IPS-11a (cell line): Measurements from ENCODE around the gene TRPM3.

Source experiments
- H3K4me3 ChIP-seq: one replicate; pipeline ENCODE4 v1.5.1; 2013; ENCODE audit warnings: low read depth, low read length, control low read depth

The TRPM3 gene

DNA sequence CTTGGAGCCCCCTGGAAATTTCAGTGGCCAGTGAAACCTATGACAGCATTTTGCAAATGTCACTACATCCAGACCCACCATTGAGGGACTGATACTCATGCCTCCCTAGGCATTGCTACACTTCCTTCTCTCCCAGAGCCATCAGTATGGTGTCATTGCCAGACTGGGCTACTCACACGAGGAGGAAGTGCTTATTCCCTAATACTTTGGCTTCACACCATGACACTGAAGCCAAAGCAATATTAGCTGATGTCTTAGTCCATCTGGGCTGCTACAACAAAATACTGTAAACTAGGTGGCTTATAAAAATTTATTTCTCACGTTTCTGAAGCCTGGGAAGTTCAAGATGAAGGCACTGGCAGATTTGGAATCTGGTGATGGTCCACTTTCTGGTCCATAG, 22.6 kb downstream of the TRPM3 start:
- H3K4me3 ChIP-seq: no peak overlapping the region

DNA sequence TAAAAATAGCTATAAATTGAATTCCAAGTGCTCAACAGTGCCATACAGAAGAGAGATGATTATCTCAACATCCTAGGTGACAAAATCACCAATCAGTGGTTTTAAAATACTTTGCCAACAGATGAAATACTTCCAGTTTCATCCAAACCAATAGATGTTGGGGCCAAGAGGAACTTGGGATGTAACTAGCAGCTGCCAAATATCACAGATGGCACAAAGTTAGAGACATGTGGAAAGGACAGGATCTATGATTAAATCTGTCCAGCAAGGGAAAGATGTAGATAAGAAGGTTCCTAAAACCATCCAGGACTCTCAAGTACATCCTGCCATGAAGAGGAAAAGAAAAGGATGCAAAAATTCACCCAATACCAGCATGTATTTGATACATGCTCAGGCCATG, 23.8 kb downstream of the TRPM3 start:
- no peak overlapping the region for H3K4me3 ChIP-seq

DNA sequence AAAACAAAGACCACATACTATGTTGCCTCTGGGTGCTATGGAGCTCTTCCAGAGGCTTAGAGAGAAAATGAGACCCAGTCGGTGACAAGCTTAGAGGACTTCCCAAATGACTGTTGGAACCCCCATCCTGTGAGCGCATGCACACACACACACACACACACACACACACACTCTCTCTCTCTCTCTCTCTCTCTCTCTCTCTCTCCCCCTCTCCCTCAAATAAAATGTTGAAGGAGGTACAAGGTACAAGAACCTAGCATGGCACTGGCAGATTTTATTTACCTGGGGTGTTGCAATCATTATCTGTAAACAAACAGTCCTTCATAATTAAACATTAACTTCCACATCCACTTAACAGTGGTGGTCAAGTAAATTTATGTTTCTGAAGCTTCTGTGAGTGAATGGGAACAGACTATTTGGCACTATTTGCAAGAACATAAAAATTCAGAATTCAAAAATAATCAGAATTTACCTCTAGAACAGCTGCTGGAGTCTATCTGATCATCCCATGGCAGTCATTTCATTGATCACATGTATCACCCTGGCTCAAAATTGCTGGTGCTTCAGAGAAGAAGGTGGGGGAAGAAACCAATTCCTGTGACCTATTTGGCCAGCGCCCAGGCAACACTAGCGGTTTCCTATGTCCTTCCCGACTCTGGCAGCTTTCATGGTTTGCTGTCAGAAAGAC, 24.9 kb downstream of the TRPM3 start:
- no peak overlapping the region for H3K4me3 ChIP-seq

DNA sequence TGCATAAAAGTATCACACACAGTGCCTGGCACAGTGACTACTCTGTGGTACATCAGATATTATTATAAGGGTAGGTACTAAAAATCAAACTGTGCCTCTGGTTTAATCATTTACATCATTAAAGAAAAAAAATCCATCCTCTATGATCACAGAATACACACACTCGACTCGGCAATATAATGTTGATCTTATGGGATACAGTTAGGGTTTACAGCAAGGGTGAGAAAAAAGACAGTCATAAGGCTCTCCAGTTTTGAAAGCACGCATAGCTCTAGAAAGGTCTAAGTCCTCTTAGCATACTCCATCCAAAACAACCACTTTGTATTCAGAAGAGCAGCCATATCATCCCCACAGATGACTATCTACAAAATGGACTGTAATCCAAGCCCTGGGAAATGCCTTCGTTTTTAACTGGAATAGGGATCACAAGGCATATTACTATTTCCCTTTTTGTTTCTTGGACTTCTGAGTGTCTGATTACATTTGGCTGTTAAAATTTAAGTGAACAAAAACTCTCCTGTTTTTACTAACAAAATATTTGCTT, 26.6 kb downstream of the TRPM3 start:
- H3K4me3 ChIP-seq: no peak overlapping the region

DNA sequence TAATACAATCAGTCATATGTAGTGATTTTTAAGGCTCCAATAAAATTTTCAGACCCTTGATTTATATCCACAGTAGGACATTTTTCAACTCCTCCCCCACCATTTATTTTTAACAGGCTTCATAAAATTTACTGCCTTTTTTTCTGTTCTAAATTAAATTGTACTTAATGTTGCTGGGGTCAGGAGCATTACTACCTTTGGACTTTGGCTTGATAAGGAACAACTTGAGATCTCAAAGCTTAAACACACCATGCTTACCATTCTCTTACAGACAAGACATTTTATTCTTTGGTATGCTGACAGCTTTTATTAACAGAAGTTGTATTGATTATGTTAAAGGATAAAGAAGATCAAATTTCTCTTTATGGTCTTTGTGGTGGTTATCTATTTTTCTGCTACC, 30.5 kb downstream of the TRPM3 start:
- H3K4me3 ChIP-seq: no peak overlapping the region

DNA sequence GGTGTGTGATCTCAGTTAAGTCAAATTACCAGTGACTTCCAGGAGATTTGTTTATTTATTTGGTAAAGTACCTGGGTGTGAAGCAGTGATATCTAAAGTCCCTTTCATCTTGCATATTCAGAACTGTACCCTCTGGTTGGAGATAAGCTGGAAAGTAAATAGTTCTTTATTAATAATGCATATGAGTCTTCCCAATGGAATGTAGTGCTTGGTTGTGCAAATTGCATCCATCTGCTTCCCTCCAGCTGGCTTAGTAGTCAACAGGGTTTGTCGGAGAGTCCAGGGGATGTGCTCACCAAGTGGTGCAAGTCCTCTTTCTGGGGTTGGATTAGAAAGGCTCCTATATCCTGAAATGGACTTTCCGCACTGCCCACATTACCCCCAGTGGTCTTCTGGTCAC, 42.0 kb downstream of the TRPM3 start:
- no peak overlapping the region for H3K4me3 ChIP-seq

DNA sequence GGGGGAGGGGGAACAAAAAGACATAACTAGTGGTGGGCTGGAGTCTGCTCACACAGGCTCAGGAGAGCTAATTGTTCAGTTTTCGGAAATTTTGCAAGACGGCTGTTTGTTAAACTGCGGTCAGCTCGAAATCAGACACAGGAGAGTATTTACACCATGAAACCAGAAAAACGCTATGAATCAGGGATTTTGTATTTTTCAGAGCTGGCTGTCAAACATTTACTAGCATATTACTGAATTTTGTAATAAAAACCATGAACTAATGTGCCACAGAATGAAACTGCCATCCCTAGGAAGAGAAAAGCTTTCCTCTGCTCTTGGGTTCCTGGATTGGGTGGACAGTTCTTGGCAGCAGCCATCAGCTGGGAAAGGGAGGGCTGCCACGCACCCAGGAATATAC, 45.3 kb downstream of the TRPM3 start:
- no peak overlapping the region for H3K4me3 ChIP-seq

DNA sequence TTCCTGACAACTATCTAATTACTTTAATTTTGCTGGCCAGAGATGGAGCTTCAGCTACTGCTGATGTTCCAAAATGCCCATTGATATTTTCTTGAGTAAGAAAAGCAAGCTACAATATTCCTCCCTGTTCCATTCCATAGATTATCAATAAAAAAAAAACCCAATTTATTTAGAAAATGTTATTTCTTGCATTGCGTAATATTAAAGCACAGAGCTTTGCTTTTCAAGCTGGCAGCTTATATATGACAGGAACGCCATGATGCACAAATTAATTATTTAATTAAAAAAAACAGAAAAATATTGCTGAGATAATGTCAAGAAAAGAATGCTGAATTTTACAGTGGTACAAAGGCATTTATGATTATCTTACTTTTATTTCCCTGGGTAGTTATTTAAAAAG, 47.9 kb downstream of the TRPM3 start:
- no peak overlapping the region for H3K4me3 ChIP-seq

DNA sequence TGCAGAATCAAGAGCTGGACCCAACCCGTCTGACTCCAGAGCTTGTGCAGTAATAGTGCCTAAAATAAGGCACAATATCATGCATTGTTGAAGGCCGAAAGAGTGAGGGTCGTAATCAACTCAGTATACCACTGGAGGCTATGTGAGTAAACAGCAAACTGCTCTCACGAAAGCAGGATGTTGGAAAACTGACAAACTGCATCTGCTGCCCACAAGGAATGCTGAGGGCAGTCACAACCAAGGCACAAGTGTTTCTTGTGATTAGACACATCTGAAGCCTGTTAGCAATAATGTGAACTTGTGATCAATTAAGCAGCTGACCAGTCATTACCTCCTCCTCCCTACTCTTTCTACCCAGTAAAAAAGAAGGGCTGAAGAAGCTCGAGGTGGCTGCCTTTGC, 48.8 kb downstream of the TRPM3 start:
- no peak overlapping the region for H3K4me3 ChIP-seq

DNA sequence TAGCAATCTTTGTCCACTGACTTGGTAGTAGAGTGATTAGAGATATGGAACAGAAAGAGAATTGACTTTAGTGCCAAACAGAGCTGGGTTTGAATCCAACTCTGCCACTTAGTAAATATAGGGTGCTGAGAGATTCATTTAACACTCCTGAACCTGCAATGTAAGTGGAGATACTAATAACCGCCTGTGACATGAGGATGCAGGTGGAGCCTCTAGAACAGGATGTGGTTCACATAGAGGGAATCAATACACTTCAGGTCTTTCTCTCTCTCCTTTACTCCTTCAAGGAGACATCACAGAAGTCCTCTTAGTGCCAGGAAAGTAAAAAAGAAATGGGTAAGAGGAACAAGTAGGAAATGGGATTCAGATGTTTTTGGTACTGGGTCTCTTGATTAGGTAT, 49.8 kb downstream of the TRPM3 start:
- H3K4me3 ChIP-seq: no peak overlapping the region

DNA sequence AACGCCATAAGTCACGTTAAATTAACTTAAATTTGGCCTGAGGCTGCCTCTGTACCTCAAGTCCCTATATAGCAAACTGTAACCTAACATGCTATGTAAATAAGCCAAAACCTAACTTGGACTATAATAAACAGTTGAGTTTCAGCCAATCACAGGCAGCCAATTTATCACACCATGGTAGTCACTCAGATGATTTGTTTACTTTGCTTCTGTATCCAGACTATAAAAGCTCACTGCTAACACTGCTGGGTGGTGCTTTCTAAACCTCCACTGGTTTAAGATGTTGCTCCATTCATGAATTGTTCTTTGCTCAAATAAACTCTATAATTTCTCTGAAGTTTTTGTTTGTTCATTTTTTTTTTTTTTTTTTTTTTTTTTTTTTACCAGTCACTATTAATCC, 62.8 kb downstream of the TRPM3 start:
- no peak overlapping the region for H3K4me3 ChIP-seq

DNA sequence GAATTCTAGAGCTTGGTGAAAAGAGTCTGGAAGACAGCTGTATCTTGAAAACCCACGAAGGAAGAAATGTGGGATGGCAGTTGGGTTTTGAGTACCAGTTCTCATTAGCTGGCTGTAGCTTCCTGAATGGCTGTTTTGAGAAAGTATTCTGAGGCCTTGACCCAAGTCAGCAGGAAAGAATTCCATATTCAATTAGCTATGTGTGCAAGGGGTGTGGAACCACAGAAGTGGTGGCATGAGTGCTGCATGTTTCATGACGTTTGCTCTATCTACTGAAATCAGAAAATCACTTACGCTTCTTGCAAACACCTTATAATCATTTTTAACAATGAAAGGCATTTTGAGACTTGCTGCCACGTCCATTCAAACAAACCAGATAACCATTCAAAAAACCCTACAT, 69.1 kb downstream of the TRPM3 start:
- no peak overlapping the region for H3K4me3 ChIP-seq

DNA sequence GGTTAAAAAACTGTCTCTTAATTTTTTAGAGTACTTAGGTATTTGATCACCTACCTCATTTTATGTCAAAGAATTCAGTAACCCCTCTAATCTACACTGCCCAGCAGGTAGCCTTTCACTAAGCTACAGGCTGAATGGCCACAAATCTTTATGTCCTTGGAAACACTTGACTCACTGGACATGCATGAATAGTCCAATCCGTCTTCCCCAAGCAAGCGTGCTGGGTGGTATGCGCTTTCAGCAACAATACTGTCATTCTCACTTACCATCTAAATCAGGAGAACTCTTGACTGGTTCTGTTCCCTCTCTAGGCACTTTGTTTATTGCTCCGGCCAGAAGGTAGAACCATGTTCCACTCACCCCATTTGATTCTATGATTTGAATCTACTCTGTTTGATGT, 73.1 kb downstream of the TRPM3 start:
- H3K4me3 ChIP-seq: no peak overlapping the region

DNA sequence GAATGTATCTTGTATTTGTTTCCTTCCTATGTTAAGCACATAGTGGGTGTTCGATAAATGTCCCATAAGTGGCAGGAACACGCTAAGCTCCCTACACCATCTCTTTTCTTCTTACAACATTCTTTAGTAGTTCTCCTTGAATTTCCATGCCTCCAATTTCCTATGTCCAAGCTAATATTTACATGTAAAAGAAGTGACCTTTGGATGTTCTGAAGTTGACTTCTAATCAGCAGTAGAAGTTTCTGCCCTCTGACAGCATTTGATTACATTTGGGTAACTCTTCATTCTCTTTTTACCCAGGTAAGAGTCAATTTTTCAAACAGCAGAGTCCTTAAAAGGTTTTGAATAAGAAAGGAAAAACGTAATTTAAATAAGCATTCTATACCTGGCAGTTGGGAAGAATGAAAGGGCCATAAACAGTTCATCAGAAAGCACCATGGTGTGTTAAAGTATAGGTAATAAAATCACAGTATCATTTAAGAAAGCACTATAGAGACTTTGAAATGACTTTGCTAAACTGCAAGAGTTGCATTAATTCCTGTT, 78.9 kb downstream of the TRPM3 start:
- H3K4me3 ChIP-seq: no peak overlapping the region

DNA sequence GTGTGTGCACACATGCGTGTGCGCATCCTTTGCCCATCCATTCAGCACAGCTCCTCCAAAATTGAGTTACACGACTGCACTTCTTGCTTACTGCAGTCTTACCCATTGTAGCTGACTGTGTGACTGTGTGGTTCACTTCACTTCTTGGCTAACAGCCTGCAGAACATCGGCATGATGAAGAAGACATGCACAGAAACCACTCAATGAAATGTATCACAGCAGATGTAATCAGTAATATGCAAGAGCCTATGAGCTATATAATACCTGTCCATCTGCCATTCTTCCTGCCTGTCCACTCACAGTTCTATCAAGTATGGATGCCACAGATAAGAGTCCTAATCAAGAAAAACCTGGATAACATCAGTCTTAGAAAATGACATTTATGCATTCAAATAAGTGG, 83.9 kb downstream of the TRPM3 start:
- no peak overlapping the region for H3K4me3 ChIP-seq

DNA sequence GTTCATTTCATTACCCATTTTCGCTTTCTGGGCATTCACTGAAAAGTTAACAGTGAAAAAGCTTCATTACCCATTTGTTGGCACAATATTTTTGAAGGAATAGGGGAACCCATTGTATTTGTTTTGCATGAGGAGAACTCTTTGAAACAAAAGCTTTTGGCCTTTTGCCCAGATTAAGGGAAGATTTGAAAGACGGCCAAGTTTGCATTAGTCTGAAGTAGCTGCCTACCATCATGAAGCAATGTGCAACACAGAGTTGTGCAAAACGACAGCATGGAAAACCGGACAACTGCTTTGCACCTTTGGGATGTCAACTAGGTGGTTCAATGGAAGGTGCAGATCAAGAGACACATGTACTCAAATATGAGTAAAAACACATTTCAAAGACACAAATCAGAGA, 84.9 kb downstream of the TRPM3 start:
- no peak overlapping the region for H3K4me3 ChIP-seq

DNA sequence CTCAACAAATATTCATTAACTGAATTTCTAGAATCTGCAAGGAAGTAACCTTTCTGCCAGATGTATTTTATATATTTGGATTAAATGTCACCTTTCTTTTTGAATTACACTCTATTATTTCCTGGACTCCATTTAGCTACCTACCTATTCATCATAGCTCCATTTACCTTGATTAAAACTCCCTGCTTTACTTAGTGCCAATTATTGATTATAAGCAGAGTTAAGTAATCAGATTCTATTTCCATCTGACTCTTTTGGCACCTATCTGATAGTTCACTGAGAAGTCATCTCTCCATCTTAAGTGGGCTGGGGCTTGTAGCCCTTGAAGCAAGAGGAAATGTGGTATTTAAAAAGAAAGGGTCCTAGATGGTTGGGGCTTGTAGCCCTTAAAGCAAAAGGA, 88.6 kb downstream of the TRPM3 start:
- no peak overlapping the region for H3K4me3 ChIP-seq

DNA sequence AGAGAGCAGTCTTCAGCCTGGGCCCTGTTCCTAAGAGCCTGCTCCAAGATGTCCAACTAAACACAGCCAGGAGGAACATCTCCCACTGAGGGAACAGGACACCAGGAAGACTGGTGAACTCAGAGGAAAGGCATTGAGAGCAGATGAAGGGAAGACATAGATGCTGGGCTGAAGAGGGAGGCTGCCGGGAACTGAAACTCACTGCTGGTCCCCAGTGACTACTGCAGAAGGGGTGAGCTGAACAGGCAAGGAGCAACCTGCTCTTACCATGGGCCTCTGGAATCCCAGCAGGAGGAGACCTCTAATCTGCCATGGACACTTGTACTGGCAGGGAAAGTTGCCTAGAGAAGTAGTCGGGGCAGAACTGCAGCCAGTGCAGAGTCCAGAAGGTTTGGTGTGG, 95.7 kb downstream of the TRPM3 start:
- no peak overlapping the region for H3K4me3 ChIP-seq

DNA sequence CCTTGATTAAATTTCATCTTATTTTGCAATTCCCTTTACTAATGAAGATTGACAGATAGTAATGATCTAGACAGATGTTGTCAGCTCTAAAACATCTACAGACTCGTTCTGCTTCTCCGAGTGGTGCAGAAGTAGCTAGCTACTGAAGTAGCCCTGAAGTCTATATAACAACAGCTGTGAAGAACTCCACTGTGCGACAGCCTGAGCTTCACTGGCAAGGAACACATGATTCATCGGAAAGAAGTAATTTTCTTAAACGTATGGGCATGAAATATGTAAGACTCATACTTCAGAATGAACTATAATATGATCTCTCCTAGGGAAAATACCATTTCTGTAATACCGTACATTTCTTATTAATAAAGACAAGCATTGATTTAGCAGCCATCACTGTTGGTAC, 96.2 kb downstream of the TRPM3 start:
- H3K4me3 ChIP-seq: no peak overlapping the region

DNA sequence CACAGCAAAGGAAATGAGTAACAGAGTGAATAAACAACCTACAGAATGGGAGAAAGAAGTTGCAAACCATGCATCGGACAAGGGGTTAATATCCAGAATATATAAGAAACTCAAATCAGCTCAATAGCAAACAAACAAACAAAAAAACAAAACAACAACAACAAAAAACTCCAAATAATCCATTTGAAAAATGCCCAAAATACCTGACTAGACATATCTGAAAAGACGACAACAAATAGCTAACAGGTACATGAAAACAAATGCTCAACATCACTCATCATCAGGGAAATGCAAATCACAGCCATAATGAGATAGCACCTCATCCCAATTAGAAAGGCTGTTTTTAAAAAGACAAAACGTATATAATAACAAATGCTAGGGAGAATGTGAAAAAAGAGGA, 111.2 kb downstream of the TRPM3 start:
- H3K4me3 ChIP-seq: no peak overlapping the region

DNA sequence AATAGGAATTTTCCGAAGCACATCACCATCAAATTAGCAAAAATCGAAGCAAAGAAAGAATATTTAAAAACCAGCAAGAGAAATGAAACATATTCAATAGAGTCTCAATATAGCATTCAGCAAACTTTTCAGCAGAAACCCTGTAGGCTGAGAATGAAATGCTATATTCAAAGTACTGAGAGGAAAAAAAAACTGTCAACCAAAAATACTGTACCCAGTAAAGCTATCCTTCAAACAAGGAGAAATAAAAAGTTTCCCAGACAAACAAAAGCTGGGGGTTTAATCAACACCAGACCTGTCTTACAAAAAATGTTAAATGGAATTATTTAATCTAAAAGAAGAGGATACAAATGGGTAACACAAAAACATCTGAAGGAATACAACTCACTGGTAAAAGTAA, 116.0 kb downstream of the TRPM3 start:
- no peak overlapping the region for H3K4me3 ChIP-seq

DNA sequence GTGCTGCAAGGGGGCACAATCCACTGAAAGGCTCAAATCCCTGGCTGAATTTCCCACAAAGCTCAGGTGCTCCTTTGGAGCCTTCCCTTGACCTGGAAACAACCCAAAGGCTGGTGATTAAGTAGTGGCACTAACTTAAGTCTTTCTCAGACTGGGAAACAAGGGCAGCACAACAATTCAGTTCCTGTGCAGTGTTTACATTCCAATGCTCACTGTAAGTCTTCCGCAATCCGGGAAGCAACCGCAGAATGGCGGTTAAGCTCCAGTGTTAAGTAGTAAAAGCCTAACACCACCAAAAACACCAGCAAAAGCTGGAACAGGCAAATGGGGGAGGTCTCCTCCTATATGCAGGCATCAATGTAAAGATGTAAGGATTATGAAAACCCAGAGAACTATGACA, 117.2 kb downstream of the TRPM3 start:
- H3K4me3 ChIP-seq: no peak overlapping the region

DNA sequence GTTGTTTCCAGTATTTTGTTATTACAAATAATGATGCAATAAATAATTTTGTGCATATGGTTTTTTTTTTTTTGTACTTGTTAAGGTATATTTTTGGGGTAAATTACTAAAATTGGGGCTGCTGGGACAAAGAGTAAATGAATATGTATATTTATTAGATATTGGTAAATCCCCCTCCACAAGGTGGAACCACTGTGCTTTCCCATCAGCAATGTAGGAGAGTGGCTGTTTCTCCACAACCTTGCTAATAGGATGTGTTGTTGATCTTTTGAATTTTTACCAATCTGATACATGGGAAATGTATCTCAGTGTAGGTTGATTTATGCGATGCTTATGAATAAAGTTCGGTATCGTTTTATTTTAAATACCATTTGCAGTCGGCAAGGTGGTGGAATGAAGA, 118.1 kb downstream of the TRPM3 start:
- H3K4me3 ChIP-seq: no peak overlapping the region
